HS-5 (cell line): Measurements from ENCODE around the gene COL25A1.

Experiments used
- DNase-seq: peaks from one replicate; pipeline ENCODE4 v3.0.0-alpha.2; 2012; ENCODE audit warnings: low read depth

COL25A1 gene

DNA sequence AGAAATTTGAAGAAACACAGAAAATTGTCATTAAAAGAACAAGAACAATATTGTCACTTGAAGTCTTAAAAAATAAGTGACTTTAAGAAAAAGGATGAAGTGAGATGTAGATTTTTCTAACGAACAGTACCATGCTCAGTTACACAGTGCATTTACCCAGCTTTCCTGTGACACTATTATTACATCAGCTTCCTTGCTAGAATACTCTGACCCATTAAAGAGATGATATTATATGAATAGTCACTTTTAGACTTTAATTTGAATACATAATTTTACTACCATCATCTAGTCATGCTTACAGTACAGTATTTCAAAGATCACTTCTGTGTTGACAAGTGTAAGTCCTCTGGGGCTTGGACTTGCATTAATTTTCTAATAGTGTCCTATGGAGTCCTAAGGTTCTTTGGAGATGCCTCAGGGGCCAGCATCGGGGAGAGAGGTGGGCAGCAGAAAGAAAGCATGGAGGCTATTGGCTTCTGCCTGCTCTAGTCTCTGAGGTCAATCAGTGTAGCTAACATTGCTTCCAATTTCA lies 10.7 kb downstream of the COL25A1 start:
- no peak for DNase-seq

DNA sequence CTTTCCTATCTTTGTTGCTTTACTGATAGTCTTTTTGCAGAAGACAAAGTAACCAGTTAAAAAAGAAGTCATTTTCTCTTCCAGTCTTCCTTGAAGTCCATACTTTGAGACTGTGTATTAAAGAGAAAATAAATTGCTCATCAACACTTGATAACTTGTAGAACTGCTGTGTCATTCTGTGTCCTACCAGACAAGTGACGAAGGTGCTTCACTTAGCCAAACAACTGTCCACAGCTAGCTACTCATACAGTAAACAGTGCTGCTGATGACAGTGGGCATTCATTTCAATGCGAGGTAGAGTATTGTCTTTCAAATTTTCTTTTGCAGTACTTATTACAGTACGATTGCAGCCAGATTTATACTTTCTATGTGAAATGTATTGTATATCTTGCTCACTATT lies 11.5 kb downstream of the COL25A1 start:
- DNase-seq, result no peak

DNA sequence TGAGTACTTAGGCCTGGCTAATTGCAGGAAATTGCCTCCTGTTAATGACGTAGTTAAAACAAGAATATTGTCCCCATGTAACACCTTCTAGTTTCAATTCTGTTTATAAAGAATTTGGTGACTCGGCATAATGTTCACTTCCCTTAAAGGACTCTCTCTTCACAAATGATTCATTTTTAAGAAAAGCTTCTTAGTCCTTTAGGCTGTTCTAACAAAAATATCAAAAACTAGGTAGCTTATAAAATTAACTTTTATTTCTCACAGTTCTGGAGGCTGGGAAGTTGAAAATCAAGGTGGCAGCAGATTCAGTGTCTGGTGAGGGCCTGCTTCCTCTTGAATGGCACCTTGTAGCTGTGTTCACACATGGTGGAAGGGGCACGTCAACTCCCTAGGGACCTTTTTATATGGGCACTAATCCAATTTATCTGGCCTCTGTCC lies 23.8 kb downstream of the COL25A1 start:
- DNase-seq, result no peak

DNA sequence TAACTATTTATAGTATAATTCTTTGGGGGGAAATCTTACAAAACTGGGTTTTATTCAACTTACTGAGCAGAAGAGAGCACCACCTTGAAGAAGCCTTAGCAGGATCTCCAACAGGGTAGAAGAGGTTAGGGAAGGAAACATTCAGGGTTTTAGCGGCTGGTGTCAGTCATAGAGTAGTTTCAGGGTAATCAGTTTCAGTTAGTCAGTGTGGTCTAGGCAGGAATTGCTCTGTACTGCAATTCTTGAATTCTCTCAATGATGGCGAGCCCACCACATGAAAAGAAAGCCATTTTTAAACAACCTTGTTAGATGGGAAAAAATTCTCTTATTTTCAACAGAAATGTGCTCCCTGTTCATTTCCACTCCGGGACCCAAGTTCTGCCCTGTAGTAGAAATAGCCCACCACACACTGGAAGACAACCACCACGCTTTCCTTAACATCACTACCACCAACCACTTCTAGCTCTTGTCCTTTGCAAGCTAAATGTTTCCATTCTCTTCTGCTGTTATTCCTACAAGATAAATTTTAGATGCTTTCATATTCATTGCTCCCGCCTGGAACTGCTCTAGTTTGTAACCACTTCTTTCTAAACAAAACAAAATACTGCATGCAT lies 25.9 kb downstream of the COL25A1 start:
- no peak for DNase-seq

DNA sequence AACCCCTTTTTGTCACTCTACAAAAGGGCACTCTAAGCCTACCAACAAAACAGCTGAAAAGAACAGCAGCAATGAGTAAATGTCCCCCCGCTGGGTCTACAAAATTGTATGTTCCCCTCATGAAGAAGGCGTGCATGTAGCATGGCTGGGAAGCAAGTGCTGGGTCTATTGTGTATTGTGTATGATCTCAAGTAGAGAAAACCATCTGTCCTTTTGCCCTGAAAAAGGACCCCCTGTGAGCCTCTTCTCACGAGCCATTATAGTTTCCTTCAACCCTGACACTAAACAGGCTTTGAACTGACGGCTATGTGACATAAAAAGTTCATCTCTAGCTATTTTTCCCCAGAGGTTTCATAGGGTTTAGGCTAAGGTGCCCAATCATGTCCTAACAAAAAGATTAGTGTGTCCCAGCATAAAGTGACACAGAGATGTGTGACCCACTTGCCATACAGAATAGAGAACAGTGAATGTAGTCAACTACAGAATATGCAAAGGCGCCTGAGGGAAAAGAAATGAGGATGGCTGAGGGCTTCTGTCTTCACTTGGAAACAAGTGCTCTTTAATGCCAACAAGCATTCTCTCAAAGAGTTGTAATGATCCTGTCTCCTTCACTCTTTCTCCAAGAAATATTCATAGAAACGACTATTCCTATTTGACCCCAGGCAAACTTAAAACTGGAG lies 27.3 kb downstream of the COL25A1 start:
- no peak for DNase-seq

DNA sequence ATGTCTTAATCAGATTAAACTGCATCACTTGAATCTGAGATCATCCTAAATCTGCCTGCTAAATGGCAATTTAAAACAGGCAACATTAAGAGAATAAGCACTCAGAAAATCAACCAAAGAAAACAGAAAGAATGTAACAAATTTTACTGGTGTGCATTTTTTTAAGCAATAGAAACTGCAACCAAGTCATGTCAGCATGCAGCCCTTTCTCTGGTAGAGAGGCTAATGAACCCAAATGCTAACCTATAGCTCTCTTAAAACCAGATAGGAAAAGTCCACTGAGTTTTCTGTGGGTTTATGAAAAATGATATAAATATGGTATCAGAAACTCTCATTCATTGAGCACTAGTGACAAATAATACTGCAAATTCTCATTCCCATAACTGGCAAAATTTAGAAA lies 35.6 kb downstream of the COL25A1 start:
- no peak for DNase-seq

DNA sequence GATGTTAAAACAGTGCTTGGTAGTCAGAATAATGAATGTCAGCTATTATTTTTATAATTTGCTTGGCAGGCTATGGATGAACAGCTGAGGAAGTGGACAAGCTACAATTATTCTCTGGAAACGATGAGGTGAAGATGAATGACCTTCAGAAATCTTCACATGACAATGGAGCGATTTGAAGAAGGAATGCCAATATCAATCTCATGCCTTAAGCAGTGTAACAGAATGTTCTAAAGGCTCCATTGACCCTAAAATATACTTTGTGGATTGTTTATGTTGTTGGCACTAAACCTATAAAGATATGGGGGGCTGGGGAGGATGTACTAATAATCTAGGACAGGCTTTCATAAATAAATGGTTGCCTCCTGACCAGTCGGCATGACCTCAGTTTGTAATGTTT lies 36.2 kb downstream of the COL25A1 start:
- DNase-seq, result no peak

DNA sequence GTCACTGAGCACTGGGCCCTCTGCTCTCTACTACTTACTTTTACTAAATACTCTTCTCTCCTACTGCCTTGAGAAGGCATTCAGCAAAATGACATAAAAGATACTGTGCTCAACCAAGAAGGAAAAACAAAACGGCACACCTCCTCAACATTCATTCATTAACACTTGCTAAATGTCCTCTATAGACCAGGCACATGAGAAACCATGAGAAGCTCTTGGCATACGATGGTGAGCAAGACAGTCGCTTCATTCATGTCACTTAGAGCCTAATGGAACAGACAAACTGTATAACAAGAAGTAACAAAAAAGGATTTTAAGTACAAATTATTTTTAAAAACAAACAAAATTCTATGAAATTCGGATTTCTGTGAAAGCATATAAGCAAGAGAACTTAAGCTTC lies 38.7 kb downstream of the COL25A1 start:
- DNase-seq, result no peak

DNA sequence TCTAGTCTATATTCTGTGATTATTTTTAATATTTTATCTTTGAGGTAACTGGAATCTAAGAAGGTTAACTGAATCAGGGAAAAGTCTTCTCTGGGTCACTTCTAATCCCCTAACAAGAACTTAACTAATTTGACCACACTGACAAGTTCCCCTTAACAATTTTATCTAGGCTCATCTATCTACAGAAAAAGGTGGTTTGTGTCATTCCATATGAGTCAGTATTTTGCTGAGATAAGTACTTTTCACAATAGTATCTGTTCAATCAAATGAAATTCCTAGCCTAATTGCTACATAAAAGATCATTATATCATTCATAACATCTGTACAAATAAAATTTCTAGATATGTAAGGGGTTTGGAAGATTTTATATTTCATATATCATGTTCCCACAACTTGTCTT lies 45.6 kb downstream of the COL25A1 start:
- DNase-seq, result no peak

DNA sequence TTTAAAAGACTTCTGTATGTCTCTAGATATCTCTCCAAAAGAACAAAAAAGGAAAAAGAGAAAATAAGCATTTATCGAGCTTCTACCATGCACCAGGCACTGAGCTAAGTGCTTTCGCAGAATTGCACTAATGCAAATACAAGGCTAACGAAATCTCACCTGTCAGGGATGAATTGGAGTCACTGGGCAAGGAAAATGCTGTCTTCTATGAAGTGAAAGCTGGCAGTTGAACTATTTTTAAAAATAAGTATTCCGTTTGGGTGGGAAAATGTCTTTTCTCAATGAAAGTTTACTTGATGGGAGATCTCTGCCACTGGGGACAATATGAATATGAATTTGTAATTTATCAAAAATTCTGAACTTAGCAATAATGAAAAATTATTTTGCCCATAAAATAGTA lies 47.6 kb downstream of the COL25A1 start:
- no peak for DNase-seq

DNA sequence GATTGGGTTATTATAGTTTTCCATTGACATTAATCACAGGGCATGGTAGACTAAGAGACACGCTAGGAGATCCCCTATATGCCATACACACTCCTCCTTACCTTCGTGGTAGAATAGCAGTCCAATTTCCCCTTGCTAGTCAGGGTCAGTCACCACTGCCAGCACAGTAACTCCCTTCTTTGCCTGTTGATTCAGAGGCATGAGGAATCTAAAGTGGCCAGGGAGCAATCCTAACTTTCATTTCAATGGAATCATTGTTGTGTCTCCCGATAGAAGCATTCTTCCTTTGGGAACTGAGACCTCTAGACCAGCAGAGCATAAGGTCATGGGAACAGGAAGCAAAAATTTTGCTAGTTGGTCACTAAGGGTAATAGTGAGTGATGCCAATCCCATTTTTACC lies 51.1 kb downstream of the COL25A1 start:
- DNase-seq, result no peak

DNA sequence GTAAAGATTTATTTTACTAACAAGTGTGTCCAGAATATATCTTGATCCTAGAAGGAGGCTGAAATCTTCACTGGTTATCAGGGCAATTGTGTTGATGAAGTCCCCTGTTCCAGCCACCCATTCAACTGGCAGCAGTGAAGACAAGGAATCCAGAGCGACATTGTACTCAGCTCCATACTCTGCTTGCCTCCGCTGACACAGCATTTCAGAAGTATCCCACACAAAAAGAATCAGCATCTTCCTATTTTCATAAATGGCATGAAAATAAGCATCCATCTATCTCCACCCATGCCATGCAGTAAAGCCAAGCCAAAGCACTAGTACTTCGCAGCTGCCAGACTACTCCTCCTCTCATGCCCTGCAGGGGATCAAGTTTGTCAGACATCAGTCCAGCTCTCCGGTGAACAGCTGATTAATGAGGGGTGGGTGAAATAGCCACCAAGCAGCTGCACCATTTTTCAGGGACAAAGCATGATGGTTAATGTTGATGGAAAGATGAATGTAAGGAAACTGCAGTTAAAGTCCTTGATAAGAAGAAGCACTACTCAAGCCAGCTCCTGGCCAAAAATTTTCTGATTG lies 54.0 kb downstream of the COL25A1 start:
- DNase-seq, result no peak

DNA sequence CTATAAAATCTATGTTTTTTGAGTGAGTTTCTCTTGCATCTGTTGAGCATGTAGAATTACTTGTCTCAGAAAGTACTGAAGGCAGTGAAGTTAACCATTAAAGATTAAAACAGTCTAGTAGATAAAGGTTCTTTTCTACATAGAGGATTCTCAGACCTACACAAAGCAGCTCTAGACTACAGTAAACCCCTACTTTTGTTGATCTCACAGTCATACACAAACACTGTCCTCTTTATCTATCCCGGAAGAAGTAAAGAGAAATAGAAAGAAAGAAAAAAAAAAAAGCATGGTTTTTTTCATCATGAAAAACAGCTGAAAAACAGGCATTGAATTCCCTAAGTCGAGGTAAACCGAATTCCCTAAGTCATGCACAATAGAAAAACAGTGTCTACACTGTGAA lies 58.6 kb downstream of the COL25A1 start:
- no peak for DNase-seq

DNA sequence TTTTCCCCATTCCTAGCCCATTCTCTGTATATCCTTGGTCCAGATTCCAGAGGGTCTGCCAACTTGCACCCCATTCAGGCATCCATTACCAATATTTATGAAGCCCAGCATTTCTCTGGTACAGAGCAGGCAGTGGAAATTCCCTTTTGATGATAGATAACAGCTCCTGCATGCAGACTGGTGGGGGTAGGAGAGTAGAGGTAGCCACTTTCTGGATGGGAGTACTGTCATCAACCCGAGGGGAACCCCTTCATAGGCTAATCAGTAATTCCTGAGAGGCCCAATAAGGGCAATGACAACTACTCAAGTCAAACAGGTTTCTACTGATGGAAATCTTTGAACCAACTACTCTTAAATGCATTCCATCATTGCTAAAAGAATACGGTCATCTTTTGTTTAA lies 63.7 kb downstream of the COL25A1 start:
- no peak for DNase-seq

DNA sequence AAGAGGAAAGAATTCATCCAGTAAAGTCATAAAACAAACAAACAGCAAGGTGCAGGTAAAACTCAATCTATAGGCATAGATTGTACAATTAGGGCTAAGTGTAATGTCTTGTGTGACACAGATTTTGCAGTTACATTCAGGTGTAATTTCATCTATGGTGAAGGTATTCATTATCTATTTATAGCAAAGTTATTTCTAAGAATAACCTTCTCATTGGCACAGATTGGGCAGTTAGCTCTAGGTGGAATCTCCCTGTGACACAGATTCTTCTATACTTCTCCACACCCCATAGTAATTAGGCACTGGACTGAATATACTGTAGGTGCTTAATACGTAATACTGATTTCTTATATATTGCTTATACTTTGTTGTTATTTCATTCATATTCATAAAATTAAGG lies 66.8 kb downstream of the COL25A1 start:
- no peak for DNase-seq

DNA sequence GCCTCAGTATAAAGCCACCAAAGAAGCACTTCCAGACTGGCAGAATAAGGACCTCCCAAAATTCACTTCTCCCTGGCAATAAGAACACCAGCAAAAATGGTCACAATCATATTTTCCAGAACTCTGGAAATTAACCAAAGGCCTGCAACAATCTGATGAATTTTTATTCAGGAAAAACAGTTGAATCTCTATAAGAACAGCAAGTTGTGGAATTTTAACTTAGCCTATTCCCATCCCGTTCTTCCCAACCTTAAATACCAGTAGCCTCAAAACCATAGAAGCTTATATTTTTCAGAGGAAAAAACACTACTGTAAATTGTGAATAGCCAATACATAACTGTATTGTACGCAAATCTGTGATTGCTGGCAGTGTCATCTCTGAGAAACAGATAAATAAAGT lies 67.9 kb downstream of the COL25A1 start:
- DNase-seq, result no peak

DNA sequence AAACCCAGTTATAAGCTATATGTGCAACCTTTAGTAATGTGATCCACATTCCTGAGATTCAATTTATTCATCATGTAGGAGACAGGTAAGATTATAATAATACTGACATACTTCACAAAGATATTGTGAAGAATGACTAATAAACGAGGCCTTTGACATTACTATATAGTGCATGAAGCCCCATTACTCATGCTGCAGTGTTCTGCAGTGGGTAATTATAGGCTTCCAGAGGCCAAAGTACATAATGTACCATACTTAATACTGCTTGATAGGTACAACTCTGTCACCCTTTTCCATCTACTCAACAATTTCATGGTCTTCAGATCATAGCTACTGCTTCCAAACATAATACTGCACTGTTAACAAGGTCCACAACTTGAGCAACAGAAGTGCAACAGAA lies 68.9 kb downstream of the COL25A1 start:
- DNase-seq, result no peak

DNA sequence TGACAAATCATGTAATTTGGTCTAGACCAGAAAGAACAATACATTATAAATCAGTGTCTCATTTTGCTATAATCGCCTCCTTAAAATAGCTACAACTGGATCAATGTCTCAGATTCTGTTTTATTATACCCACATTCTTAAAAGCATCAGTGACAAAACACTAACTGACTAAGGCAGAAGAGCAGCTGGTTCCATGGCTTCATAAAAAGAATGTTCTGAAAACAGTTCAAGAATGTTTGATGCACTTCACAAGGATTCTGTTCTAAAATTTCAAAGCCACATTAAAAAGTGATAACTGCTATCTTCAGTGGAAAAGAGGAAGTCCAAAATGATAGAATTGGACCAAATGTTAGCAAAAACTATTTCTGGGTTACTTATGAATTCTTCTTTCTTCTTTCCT lies 69.8 kb downstream of the COL25A1 start:
- no peak for DNase-seq

DNA sequence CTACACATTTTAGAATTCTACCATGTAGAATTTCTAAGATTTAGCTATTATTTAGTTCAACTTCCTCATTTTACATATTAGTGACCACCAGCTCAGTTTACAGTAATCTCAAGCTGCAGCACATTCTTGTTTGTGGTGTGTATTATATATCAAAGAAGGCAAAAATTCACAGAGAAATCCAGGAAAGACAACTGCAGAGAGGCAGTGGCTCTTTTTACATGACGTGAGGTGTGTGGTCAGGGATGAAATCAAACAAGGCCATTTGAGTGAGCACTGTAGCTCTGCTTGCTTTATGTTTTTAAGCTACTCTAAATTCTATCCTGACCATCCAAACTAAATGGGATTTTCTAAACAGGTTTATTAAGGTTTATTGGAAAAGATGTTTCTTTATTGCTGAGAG lies 71.1 kb downstream of the COL25A1 start:
- no peak for DNase-seq

DNA sequence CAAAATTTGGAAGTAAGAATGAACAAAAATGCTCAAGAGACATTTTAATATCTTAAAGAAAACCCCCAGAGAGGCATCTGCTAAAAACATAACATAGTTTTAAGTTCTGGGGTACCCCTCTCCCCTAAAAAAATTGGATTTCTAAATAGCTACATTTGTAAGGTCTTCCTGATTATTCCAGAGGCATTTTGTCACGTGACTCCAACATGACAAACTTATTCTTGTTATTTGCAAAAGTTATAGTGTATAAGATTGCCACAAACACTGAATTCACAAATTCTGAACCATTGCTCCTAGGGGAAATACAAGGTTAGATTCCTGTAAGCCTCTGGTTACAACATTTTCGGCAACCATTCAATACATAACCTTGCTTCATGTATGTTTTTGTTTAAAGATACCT lies 73.4 kb downstream of the COL25A1 start:
- no peak for DNase-seq

DNA sequence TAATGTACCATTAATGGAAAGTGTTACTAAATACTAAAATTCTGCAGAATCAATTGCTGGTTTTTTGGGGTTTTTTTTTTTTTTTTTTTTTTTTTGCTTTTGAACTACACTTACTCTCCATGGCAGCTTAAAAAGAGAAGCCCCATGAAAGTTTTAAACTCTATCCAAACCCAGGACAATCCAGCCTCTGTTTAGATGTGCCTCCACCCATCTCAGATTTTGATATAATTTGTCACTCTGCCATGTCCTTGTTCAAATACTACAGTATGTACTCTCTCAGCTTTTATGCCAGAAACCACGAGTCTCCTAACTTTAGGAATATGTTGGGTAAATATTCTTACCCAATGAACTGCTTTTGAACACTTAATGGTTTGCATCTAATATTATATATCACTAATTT lies 84.2 kb downstream of the COL25A1 start:
- DNase-seq, result no peak

DNA sequence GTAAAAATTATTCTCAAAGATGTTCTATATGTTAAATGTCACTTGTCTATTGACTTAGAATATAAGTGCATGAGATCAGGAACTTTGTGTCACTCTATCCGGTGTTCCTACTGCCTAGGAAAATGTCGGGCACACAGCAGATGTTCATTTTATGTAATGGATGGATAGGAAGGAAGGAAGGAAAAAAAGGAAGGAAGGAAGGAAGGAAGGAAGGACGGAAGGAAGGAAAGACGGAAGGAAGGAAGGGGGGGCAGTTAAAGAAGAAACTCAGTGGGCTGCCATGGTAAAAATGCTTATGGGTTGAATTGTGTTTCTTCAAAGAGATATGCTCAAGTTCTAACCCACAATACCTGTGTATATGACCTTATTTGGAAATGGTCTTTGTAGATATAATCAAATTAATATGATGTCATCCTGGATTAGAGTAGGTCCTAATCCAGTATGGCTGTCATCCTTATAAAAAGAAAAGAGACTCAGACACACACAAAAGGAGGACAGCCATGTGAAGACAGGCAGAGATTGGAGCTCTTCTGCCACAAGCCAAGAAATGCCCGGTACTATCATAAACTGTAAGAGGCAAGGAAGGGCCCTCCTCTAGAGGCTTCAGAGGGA lies 86.3 kb downstream of the COL25A1 start:
- no peak for DNase-seq

DNA sequence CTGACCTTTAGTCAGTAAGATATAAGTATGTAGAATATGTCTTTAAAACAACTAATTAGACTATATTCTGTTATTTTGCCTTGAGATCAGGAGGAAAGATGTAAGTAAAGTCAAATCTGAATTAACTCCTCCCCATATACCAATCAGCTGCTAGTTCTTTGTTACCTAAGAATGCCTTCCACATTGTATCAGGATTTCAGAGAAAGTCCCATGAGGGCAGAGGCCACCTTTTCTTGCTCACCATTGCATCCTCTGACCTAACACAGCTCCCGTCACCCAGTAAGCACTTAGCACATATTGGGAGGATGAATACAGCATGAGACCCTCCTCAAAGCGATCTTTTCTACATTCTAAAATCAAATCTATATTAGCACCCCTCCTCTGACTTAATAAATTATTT lies 87.0 kb downstream of the COL25A1 start:
- DNase-seq, result no peak
